ENCODE results near the gene EXOC3L4. TPM values are rescaled to one million over a fixed set of nuclear protein-coding genes. Genes with fewer than 3 reads are reported as not detected.

EXOC3L4 gene
- total RNA-seq, 4 donors from 2014 or later = under 0.01 to 5.6 (median 0.41) TPM; not detected in 1

GRCh38 chr14:103137689-103138300, 43.3 kb downstream of the EXOC3L4 start:
- DNase-seq = peak in 1 of 2 donors; percentile 23
- H3K27ac ChIP-seq = peak overlapping the region; percentile 53 to 72
- H3K36me3 ChIP-seq = no peaks in the 10 kb centered on the region
- H3K27me3 ChIP-seq = no peaks in the 10 kb centered on the region
- intact Hi-C loops (cut with DNase I; ENCODE audit: low total_unique reads) = no loop called here
- H3K9me3 ChIP-seq = no peaks in the 10 kb centered on the region
- H3K4me1 ChIP-seq = peaks cover 0 to 15% of the 10 kb centered on the region in 2 donors
- TF ChIP-seq POLR2A (IDR thresholded peaks at IDR 0.05) (no peak), CTCF (IDR thresholded peaks at IDR 0.05) (no peak)
- no peak overlapping the region for H3K4me3 ChIP-seq

DNA sequence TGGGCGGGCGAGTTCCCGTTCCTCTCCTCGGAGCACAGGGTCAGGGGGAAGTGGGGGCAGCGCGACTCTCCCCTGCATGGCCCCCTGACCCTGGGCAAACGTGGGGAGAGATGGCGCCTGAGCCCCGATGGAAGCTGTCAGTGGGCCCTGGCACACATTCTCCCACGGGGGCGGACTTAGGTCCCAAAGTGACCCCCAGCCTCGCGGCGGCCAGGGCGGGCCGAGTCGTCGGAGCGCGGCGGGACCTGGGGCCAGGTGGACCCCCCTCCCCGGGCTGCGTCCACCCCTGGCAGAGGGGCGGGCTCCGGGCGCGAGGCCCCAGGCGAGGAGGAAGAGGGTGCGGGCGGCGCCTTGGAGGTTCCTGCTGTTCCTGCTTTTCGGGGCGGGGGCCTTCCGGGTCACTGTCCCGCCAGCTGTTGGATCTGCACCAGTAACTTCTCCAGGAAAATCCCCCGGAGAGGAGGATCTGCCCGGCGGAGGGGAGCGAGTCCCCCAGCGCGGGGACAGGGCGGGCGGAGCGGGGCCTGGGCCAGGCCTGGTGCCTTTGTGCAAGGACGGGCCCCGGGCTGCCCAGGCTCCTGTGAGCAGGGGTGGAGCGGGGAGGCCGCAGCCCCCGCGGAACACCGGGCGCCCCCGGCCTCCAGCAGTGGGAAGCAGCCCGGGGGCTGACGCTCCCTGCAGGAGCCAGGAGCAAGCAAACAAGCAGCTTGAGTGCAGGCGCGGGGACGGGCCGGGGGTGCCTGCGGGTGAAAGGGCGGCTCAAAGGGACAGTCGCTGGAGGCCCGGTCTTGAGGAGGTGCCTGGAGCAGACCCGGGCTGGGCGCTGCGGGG, 44.0 kb downstream of the EXOC3L4 start:
- no peaks in the 10 kb centered on the region for H3K27me3 ChIP-seq
- DNase-seq = peak in 1 of 2 donors; percentile 42
- intact Hi-C loops (cut with DNase I; ENCODE audit: low total_unique reads) = no loop called here
- H3K4me1 ChIP-seq = peaks cover 0 to 15% of the 10 kb centered on the region in 2 donors
- TF ChIP-seq POLR2A (IDR thresholded peaks at IDR 0.05) (no peak), CTCF (IDR thresholded peaks at IDR 0.05) (no peak)
- H3K36me3 ChIP-seq = no peaks in the 10 kb centered on the region
- peak overlapping the region; percentile 53 to 72 for H3K27ac ChIP-seq
- peak overlapping the region; percentile 5 to 20 for H3K4me3 ChIP-seq
- H3K9me3 ChIP-seq = no peaks in the 10 kb centered on the region

- Histone ChIP-seq H3K4me3 (peak overlapping the region; percentile 5 to 20), H3K27me3 (no peaks in the 10 kb centered on the region), H3K27ac (peak overlapping the region; percentile 53 to 72), H3K36me3 (no peaks in the 10 kb centered on the region), H3K4me1 (peaks cover 0 to 15% of the 10 kb centered on the region in 2 donors), H3K9me3 (no peaks in the 10 kb centered on the region)
- intact Hi-C loops (cut with DNase I; ENCODE audit: low total_unique reads) = no loop called here
- TF ChIP-seq CTCF (IDR thresholded peaks at IDR 0.05) = no peak
- no peak for TF ChIP-seq POLR2A (IDR thresholded peaks at IDR 0.05)
- no peak for DNase-seq
Measured at GRCh38 chr14:103139132-103140025, 44.9 kb downstream of the EXOC3L4 start.

DNA sequence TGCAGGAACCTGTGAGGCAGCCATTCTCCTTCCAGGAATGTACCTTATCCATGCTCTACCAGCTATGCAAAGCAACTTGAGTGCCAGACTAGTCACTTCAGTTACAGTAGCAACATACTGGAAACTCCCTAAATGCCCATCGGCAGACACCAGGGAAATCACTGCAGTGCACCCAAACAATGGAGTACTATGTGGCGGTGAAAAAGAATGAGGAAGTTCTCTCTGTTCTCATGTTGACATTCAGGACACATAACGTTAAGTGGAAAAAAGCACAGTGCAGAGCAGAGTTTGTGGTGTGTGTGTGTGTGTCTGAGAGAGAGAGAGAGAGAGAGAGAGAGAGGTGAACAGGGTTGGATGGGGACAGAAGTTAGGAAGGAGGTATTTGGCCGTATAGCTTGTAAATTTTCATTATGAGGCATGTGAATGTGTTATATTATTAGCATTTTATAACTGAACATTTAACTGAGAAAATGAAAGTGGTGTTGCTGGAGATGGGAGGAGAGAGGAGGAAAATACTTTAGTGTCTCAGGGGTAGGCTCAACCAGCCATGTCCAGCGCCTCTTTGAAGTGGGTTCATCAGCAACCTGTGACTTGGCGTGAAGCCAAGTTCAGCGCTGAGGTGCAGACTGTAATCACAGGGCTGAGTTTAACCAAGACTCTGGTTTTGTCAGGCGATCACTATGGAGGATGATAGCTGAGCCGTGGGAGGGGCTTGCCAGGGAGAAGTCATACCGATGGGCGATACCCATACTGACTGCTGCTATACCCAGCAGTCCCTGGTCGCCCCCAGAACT, 46.0 kb downstream of the EXOC3L4 start:
- Histone ChIP-seq H3K27ac (no peak overlapping the region), H3K27me3 (no peaks in the 10 kb centered on the region), H3K9me3 (no peaks in the 10 kb centered on the region), H3K36me3 (no peaks in the 10 kb centered on the region), H3K4me1 (peaks cover 0 to 15% of the 10 kb centered on the region in 2 donors), H3K4me3 (no peak overlapping the region)
- DNase-seq = no peak
- intact Hi-C loops (cut with DNase I; ENCODE audit: low total_unique reads) = no loop called here
- TF ChIP-seq POLR2A (IDR thresholded peaks at IDR 0.05) = no peak
- TF ChIP-seq CTCF (IDR thresholded peaks at IDR 0.05) = no peak

Measured in uterus (tissue), 4 donors.